Immature natural killer cell (primary cell): Measurements from ENCODE around the gene VDAC2. TPM values are rescaled to one million over a fixed set of nuclear protein-coding genes. Genes with fewer than 3 reads are reported as not detected.

Source experiments
- DNase-seq, 3 donors: peaks; one replicate each; pipeline ENCODE4 v3.0.0; 2022; ENCODE audit warnings: mixed read lengths in 1 of 3
- H3K27ac Mint-ChIP-seq, 6 donors: one replicate each; pipeline ENCODE4 v1.8.0; 2020; ENCODE audit warnings: mixed read lengths in 6 of 6, mild to moderate bottlenecking in 5 of 6, inconsistent platforms in 4 of 6, moderate library complexity in 3 of 6
- H3K27me3 Mint-ChIP-seq, 3 donors: one replicate each; pipeline ENCODE4 v1.8.0; 2020 to 2021; ENCODE audit warnings: low read depth in 3 of 3, mild to moderate bottlenecking in 3 of 3, mixed read lengths in 3 of 3, moderate library complexity in 3 of 3, inconsistent platforms in 1 of 3
- H3K36me3 Mint-ChIP-seq, 3 donors: one replicate each; pipeline ENCODE4 v1.8.0; 2020; ENCODE audit warnings: mixed read lengths in 3 of 3, inconsistent platforms in 2 of 3, mild to moderate bottlenecking in 2 of 3
- H3K4me1 Mint-ChIP-seq, 2 donors: one replicate each; pipeline ENCODE4 v1.8.0; 2020; ENCODE audit warnings: inconsistent platforms in 2 of 2, mild to moderate bottlenecking in 2 of 2, mixed read lengths in 2 of 2, moderate library complexity in 1 of 2
- H3K4me3 Mint-ChIP-seq, 5 donors: one replicate each; pipeline ENCODE4 v1.8.0; 2020; ENCODE audit warnings: mild to moderate bottlenecking in 5 of 5, mixed read lengths in 5 of 5, inconsistent platforms in 3 of 5, moderate library complexity in 3 of 5
- H3K9me3 Mint-ChIP-seq, 6 donors: one replicate each; pipeline ENCODE4 v1.8.0; 2020; ENCODE audit warnings: mild to moderate bottlenecking in 6 of 6, mixed read lengths in 6 of 6, inconsistent platforms in 4 of 6, moderate library complexity in 3 of 6
- polyA plus RNA-seq, 3 donors: library from polyadenylated mRNA; unstranded; fragments of 300-500 nt; fragmentation: Illumina TruSeq; gene quantifications; one replicate each; pipeline ENCODE4 v1.2.3, GENCODE V29; 2021

Gene VDAC2
- 100 to 1,000 TPM; 126 to 191 (median 148) TPM for polyA plus RNA-seq

- Mint-ChIP-seq H3K36me3 (peaks cover 4 to 8% (median 7%) of the 10 kb centered on the region in 3 donors), H3K4me3 (peak within 1 kb of the TSS; percentile 96 to 100 (median 98)), H3K4me1 (peaks cover 26 to 34% of the 10 kb centered on the region in 2 donors), H3K27ac (peak within 1 kb of the TSS; percentile 98 to 100 (median 100)), H3K27me3 (peaks cover 8 to 15% (median 9%) of the 10 kb centered on the region in 3 donors), H3K9me3 (no peaks in the 10 kb centered on the region)
- DNase-seq, result peak; percentile 99
Observed at GRCh38 chr10:75210282-75211006, at the start of gene VDAC2. Gene VDAC2, plus strand, starts transcription at chr10:75210796. Its CDS starts 363 bp downstream, at chr10:75211159.

GRCh38 chr10:75165684-75166622 lies 44.6 kb upstream of the VDAC2 start:
- peaks cover 0 to 8% (median 7%) of the 10 kb centered on the region in 3 donors for H3K36me3 Mint-ChIP-seq
- no peaks in the 10 kb centered on the region for H3K9me3 Mint-ChIP-seq
- peak overlapping the region; percentile 45 to 91 (median 64) for H3K27ac Mint-ChIP-seq
- H3K4me1 Mint-ChIP-seq, result peaks cover 34 to 50% of the 10 kb centered on the region in 2 donors
- H3K4me3 Mint-ChIP-seq, result peak overlapping the region; percentile 51 to 82 (median 72)
- DNase-seq, result peak; percentile 45 to 55 (median 54)
- H3K27me3 Mint-ChIP-seq, result no peaks in the 10 kb centered on the region

- DNase-seq, result no peak
- H3K27me3 Mint-ChIP-seq, result no peaks in the 10 kb centered on the region
- H3K4me3 Mint-ChIP-seq, result peak overlapping the region; percentile 51 to 82 (median 72)
- H3K27ac Mint-ChIP-seq, result peak overlapping the region; percentile 52 to 91 (median 76)
- H3K36me3 Mint-ChIP-seq, result peaks cover 0 to 7% (median 4%) of the 10 kb centered on the region in 3 donors
- H3K4me1 Mint-ChIP-seq, result peaks cover 34 to 50% of the 10 kb centered on the region in 2 donors
- H3K9me3 Mint-ChIP-seq, result no peaks in the 10 kb centered on the region
Observed at GRCh38 chr10:75166623-75166972, 44.0 kb upstream of the VDAC2 start.

GRCh38 chr10:75168275-75168674 lies 42.3 kb upstream of the VDAC2 start:
- H3K4me3 Mint-ChIP-seq, result peak overlapping the region; percentile 6 to 57 (median 29)
- H3K27me3 Mint-ChIP-seq, result no peaks in the 10 kb centered on the region
- H3K4me1 Mint-ChIP-seq, result peaks cover 34 to 50% of the 10 kb centered on the region in 2 donors
- H3K36me3 Mint-ChIP-seq, result peaks cover 0 to 7% (median 4%) of the 10 kb centered on the region in 3 donors
- no peak for DNase-seq
- no peaks in the 10 kb centered on the region for H3K9me3 Mint-ChIP-seq
- peak overlapping the region in 5 of 6 donors; percentile 45 to 79 (median 57) for H3K27ac Mint-ChIP-seq

- Mint-ChIP-seq H3K4me1 (peaks cover 41 to 49% of the 10 kb centered on the region in 2 donors), H3K27ac (no peak overlapping the region), H3K36me3 (peaks cover 0 to 7% (median 4%) of the 10 kb centered on the region in 3 donors), H3K27me3 (peaks cover 0 to 1% (median 0%) of the 10 kb centered on the region in 3 donors), H3K4me3 (no peak overlapping the region), H3K9me3 (no peaks in the 10 kb centered on the region)
- no peak for DNase-seq
Observed at GRCh38 chr10:75170215-75170614, 40.4 kb upstream of the VDAC2 start.

- Mint-ChIP-seq H3K27me3 (peaks cover 0 to 1% (median 0%) of the 10 kb centered on the region in 3 donors), H3K4me3 (peak overlapping the region in 1 of 5 donors; percentile 14), H3K9me3 (no peaks in the 10 kb centered on the region), H3K36me3 (peaks cover 0 to 18% (median 11%) of the 10 kb centered on the region in 3 donors), H3K27ac (no peak overlapping the region), H3K4me1 (peaks cover 30 to 35% of the 10 kb centered on the region in 2 donors)
- DNase-seq, result no peak
Observed at GRCh38 chr10:75175046-75175445, 35.5 kb upstream of the VDAC2 start.

- Mint-ChIP-seq H3K9me3 (no peaks in the 10 kb centered on the region), H3K4me1 (peaks cover 29 to 33% of the 10 kb centered on the region in 2 donors), H3K36me3 (peaks cover 0 to 16% (median 9%) of the 10 kb centered on the region in 3 donors), H3K4me3 (peak overlapping the region; percentile 53 to 69 (median 64)), H3K27ac (peak overlapping the region; percentile 22 to 78 (median 54)), H3K27me3 (peaks cover 0 to 1% (median 0%) of the 10 kb centered on the region in 3 donors)
- peak; percentile 25 to 50 (median 47) for DNase-seq
Observed at GRCh38 chr10:75176046-75176445, 34.5 kb upstream of the VDAC2 start.

GRCh38 chr10:75176736-75177135 lies 33.9 kb upstream of the VDAC2 start:
- Mint-ChIP-seq H3K4me3 (peak overlapping the region in 4 of 5 donors; percentile 1 to 53 (median 33)), H3K36me3 (peaks cover 0 to 16% (median 13%) of the 10 kb centered on the region in 3 donors), H3K9me3 (no peaks in the 10 kb centered on the region), H3K27me3 (peaks cover 0 to 1% (median 0%) of the 10 kb centered on the region in 3 donors), H3K4me1 (peaks cover 29 to 33% of the 10 kb centered on the region in 2 donors), H3K27ac (peak overlapping the region in 5 of 6 donors; percentile 22 to 62 (median 31))
- DNase-seq, result no peak

- Mint-ChIP-seq H3K4me1 (peaks cover 28 to 32% of the 10 kb centered on the region in 2 donors), H3K4me3 (no peak overlapping the region), H3K36me3 (peaks cover 0 to 16% (median 13%) of the 10 kb centered on the region in 3 donors), H3K27ac (no peak overlapping the region), H3K27me3 (peaks cover 0 to 2% (median 1%) of the 10 kb centered on the region in 3 donors), H3K9me3 (no peaks in the 10 kb centered on the region)
- no peak for DNase-seq
Observed at GRCh38 chr10:75179657-75180177, 30.9 kb upstream of the VDAC2 start.

- H3K4me1 Mint-ChIP-seq, result peaks cover 21 to 24% of the 10 kb centered on the region in 2 donors
- H3K36me3 Mint-ChIP-seq, result peaks cover 0 to 16% (median 13%) of the 10 kb centered on the region in 3 donors
- DNase-seq, result no peak
- no peak overlapping the region for H3K27ac Mint-ChIP-seq
- H3K9me3 Mint-ChIP-seq, result no peaks in the 10 kb centered on the region
- H3K27me3 Mint-ChIP-seq, result peaks cover 0 to 2% (median 0%) of the 10 kb centered on the region in 3 donors
- H3K4me3 Mint-ChIP-seq, result no peak overlapping the region
Observed at GRCh38 chr10:75180592-75180991, 30.0 kb upstream of the VDAC2 start.

GRCh38 chr10:75181073-75181472 lies 29.5 kb upstream of the VDAC2 start:
- no peak for DNase-seq
- H3K9me3 Mint-ChIP-seq, result no peaks in the 10 kb centered on the region
- H3K36me3 Mint-ChIP-seq, result peaks cover 0 to 16% (median 13%) of the 10 kb centered on the region in 3 donors
- H3K4me3 Mint-ChIP-seq, result no peak overlapping the region
- H3K27ac Mint-ChIP-seq, result peak overlapping the region in 1 of 6 donors; percentile 34
- peaks cover 16 to 20% of the 10 kb centered on the region in 2 donors for H3K4me1 Mint-ChIP-seq
- peaks cover 0 to 2% (median 0%) of the 10 kb centered on the region in 3 donors for H3K27me3 Mint-ChIP-seq

- H3K36me3 Mint-ChIP-seq, result peaks cover 0 to 4% (median 0%) of the 10 kb centered on the region in 3 donors
- no peak for DNase-seq
Observed at GRCh38 chr10:75186310-75186709, 24.3 kb upstream of the VDAC2 start.

GRCh38 chr10:75187961-75188426 lies 22.6 kb upstream of the VDAC2 start:
- H3K27me3 Mint-ChIP-seq, result peaks cover 0 to 4% (median 2%) of the 10 kb centered on the region in 3 donors
- peak; percentile 71 to 78 (median 75) for DNase-seq
- H3K4me1 Mint-ChIP-seq, result peaks cover 16 to 18% of the 10 kb centered on the region in 2 donors
- peak overlapping the region; percentile 76 to 89 (median 84) for H3K27ac Mint-ChIP-seq
- H3K9me3 Mint-ChIP-seq, result no peaks in the 10 kb centered on the region
- H3K4me3 Mint-ChIP-seq, result peak overlapping the region in 2 of 5 donors; percentile 13 to 50
- no peaks in the 10 kb centered on the region for H3K36me3 Mint-ChIP-seq

More at GRCh38 chr10:75186310-75186709, 24.3 kb upstream of the VDAC2 start:
- Mint-ChIP-seq H3K27me3 (peaks cover 0 to 4% (median 2%) of the 10 kb centered on the region in 3 donors), H3K27ac (peak overlapping the region in 3 of 6 donors; percentile 20 to 76 (median 68)), H3K4me1 (peaks cover 16 to 18% of the 10 kb centered on the region in 2 donors), H3K9me3 (no peaks in the 10 kb centered on the region), H3K4me3 (no peak overlapping the region)
